HepG2 (cell line): ENCODE results near the gene GPER1. TPM values are rescaled to one million over a fixed set of nuclear protein-coding genes. Genes with fewer than 3 reads are reported as not detected.

ENCODE experiments used
- CBX5 ChIP-seq: sonication (generic); formaldehyde crosslinking; IDR thresholded peaks from 2 replicates; pipeline ENCODE4 v1.4.0; 2020; ENCODE audit warnings: missing genetic modification reagents, borderline replicate concordance
- HNF1A ChIP-seq, 2 experiments: sonication (generic) in 1 of 2; formaldehyde crosslinking in 1 of 2; IDR thresholded peaks; 2 replicates each; pipeline versions ENCODE4 v1.4.0 to v1.6.1; 2016 to 2020; ENCODE audit warnings: borderline replicate concordance in 1 of 2, low read depth in 1 of 2, mild to moderate bottlenecking in 1 of 2, missing genetic modification reagents in 1 of 2
- KDM3A ChIP-seq: IDR thresholded peaks from 2 replicates; pipeline ENCODE4 v1.6.1; 2018; ENCODE audit warnings: low read depth, missing compliant biosample characterization
- KLF13 ChIP-seq: sonication (generic); formaldehyde crosslinking; IDR thresholded peaks from 2 replicates; pipeline ENCODE4 v1.4.0; 2020; ENCODE audit warnings: mild to moderate bottlenecking, missing genetic modification reagents
- KLF16 ChIP-seq, 2 experiments: sonication (generic) in 1 of 2; formaldehyde crosslinking in 1 of 2; IDR thresholded peaks; 2 replicates each; pipeline versions ENCODE4 v1.6.1 to v1.8.0; 2016 to 2023; ENCODE audit warnings: missing genetic modification reagents in 2 of 2, missing compliant biosample characterization in 1 of 2
- NCOR1 ChIP-seq: fragments of 200-600 bp; sonication (generic); IDR thresholded peaks from 2 replicates; pipeline ENCODE4 v1.7.0; 2017; ENCODE audit warnings: antibody characterized with exemption, low read length, borderline replicate concordance
- NFKB2 ChIP-seq: sonication (generic); formaldehyde crosslinking; IDR thresholded peaks from 2 replicates; pipeline ENCODE4 v1.4.0; 2020; ENCODE audit warnings: missing genetic modification reagents, borderline replicate concordance
- SIN3B ChIP-seq: fragments of 150-350 bp; IDR thresholded peaks from 2 replicates; pipeline ENCODE4 v1.6.1; 2014; ENCODE audit warnings: low read length
- TBX3 ChIP-seq: fragments of 450-650 bp; IDR thresholded peaks from 2 replicates; pipeline ENCODE4 v1.6.1; 2017; ENCODE audit warnings: antibody characterized with exemption, mild to moderate bottlenecking, inconsistent platforms, borderline replicate concordance
- TERF1 ChIP-seq: sonication (generic); formaldehyde crosslinking; IDR thresholded peaks from 2 replicates; pipeline ENCODE4 v1.8.0; 2022; ENCODE audit warnings: mild to moderate bottlenecking, missing genetic modification reagents, moderate library complexity
- TGIF2 ChIP-seq: IDR thresholded peaks from 2 replicates; pipeline ENCODE4 v1.6.1; 2016; ENCODE audit warnings: control low read depth, missing compliant biosample characterization
- ZNF275 ChIP-seq: sonication (generic); formaldehyde crosslinking; IDR thresholded peaks from 2 replicates; pipeline ENCODE4 v1.8.0; 2022; ENCODE audit warnings: missing genetic modification reagents, mild to moderate bottlenecking, inconsistent platforms, borderline replicate concordance
- ZNF281 ChIP-seq: sonication (generic); formaldehyde crosslinking; IDR thresholded peaks from 2 replicates; pipeline ENCODE4 v1.4.0; 2020; ENCODE audit warnings: missing genetic modification reagents, borderline replicate concordance
- ZNF446 ChIP-seq: sonication (generic); formaldehyde crosslinking; IDR thresholded peaks from 2 replicates; pipeline ENCODE4 v1.5.0; 2020; ENCODE audit warnings: mild to moderate bottlenecking, missing genetic modification reagents
- ZNF639 ChIP-seq: conservative IDR thresholded peaks from 2 replicates; pipeline ENCODE4 v1.6.1; 2018; ENCODE audit warnings: missing genetic modification reagents
- ZNF737 ChIP-seq: sonication (generic); formaldehyde crosslinking; IDR thresholded peaks from 2 replicates; pipeline ENCODE4 v1.5.0; 2020; ENCODE audit warnings: missing genetic modification reagents, mild to moderate bottlenecking, borderline replicate concordance
- ZSCAN29 ChIP-seq: sonication (generic); formaldehyde crosslinking; conservative IDR thresholded peaks from 2 replicates; pipeline ENCODE4 v1.4.0; 2020; ENCODE audit warnings: mild to moderate bottlenecking, missing genetic modification reagents
- ZSCAN9 ChIP-seq: IDR thresholded peaks from 2 replicates; pipeline ENCODE4 v1.6.1; 2016; ENCODE audit warnings: borderline replicate concordance
- polyA plus RNA-seq, 8 experiments: library from polyadenylated mRNA; depleted of rRNA in 3 of 8; stranded (reverse) in 7 of 8; unstranded in 1 of 8; fragments of >200 nt; fragmentation: Illumina TruSeq in 4 of 8; extraction: Trizol in 4 of 8; gene quantifications; 2 replicates each; pipeline versions ENCODE4 v1.2.1 to v1.2.3, GENCODE V29; 2011 to 2016; ENCODE audit warnings: low read depth in 4 of 8, missing spikeins in 1 of 8, mixed read lengths in 1 of 8; ENCODE audit not compliant: insufficient read depth in 1 of 8
- total RNA-seq, 5 experiments: library from RNA; depleted of rRNA; stranded (reverse); fragments of >200 nt; fragmentation: Illumina TruSeq; extraction: Trizol; gene quantifications; 2 replicates each; pipeline ENCODE4 v1.2.3, GENCODE V29; 2016; ENCODE audit warnings: low read depth in 1 of 5

The GPER1 gene
- total and polyA plus RNA-seq, 2 of the 13 experiments (the other 11 are each of a cell fraction or from before 2014, with no cell fraction given), result 12.7 to 19.7 TPM

- no peak for TF ChIP-seq ZNF737 (CRISPR knock-in tag)
- TF ChIP-seq SIN3B, result no peak
- TF ChIP-seq KLF16 (CRISPR knock-in tag; IDR thresholded peaks at IDR 0.05), result no peak
- TF ChIP-seq NCOR1, result no peak
- no peak for TF ChIP-seq ZNF281 (CRISPR knock-in tag)
- no peak for TF ChIP-seq TERF1 (CRISPR knock-in tag)
- no peak for TF ChIP-seq HNF1A (IDR thresholded peaks at IDR 0.05; ENCODE audit: low read depth)
- no peak for TF ChIP-seq HNF1A (CRISPR knock-in tag; IDR thresholded peaks at IDR 0.05; ENCODE audit: borderline replicate concordance)
- TF ChIP-seq TBX3, result no peak
- TF ChIP-seq ZSCAN29, result no peak
- no peak for TF ChIP-seq ZSCAN9 (CRISPR knock-in tag)
- no peak for TF ChIP-seq ZNF275 (CRISPR knock-in tag)
- TF ChIP-seq TGIF2 (CRISPR knock-in tag), result no peak
- TF ChIP-seq NFKB2 (CRISPR knock-in tag), result 0 out of 2 replicates have a peak, but pooled peaks have one; percentile 50
- no peak for TF ChIP-seq ZNF446 (CRISPR knock-in tag)
- peak; percentile 62; the same call in 1 of the 2 replicates for TF ChIP-seq KDM3A (CRISPR knock-in tag)
- TF ChIP-seq CBX5 (CRISPR knock-in tag), result no peak
- TF ChIP-seq KLF13 (CRISPR knock-in tag), result no peak
- 0 out of 2 replicates have a peak, but pooled peaks have one; percentile 25 for TF ChIP-seq ZNF639 (CRISPR knock-in tag)
Observed at GRCh38 chr7:1065585-1066241, 22.2 kb upstream of the GPER1 start (continued).
